KMS-11 (cell line): ENCODE data around the gene FRMPD4.

Experiments
- H2AFZ ChIP-seq: fragments of 200-600 bp; sonication (generic); 2 replicates; pipeline ENCODE4 v1.6.1; 2016; ENCODE audit warnings: antibody characterized with exemption, mixed run types, low read depth
- H3K27ac ChIP-seq: fragments of 200-600 bp; sonication (generic); 2 replicates; pipeline ENCODE4 v1.6.1; 2016; ENCODE audit warnings: mild to moderate bottlenecking, mixed run types
- H3K27me3 ChIP-seq: fragments of 200-600 bp; sonication (generic); 2 replicates; pipeline ENCODE4 v1.6.1; 2017; ENCODE audit warnings: mild to moderate bottlenecking, low read depth, mixed run types, moderate library complexity; ENCODE audit not compliant: insufficient read depth
- H3K36me3 ChIP-seq: fragments of 200-600 bp; sonication (generic); 2 replicates; pipeline ENCODE4 v1.6.1; 2017; ENCODE audit warnings: mild to moderate bottlenecking, mixed run types; ENCODE audit not compliant: insufficient read depth
- H3K4me1 ChIP-seq: fragments of 200-600 bp; sonication (generic); 2 replicates; pipeline ENCODE4 v1.6.1; 2016; ENCODE audit warnings: mild to moderate bottlenecking, low read depth, mixed run types; ENCODE audit not compliant: poor library complexity, severe bottlenecking
- H3K4me2 ChIP-seq: fragments of 200-600 bp; sonication (generic); 2 replicates; pipeline ENCODE4 v1.7.0; 2016; ENCODE audit warnings: mild to moderate bottlenecking, mixed run types
- H3K4me3 ChIP-seq: fragments of 200-600 bp; sonication (generic); IDR thresholded peaks from 2 replicates; pipeline ENCODE4 v1.6.1; 2017; ENCODE audit warnings: low read depth, low read length, mixed read lengths; ENCODE audit not compliant: insufficient read depth
- H3K79me2 ChIP-seq: fragments of 200-600 bp; sonication (generic); 2 replicates; pipeline ENCODE4 v1.6.1; 2016; ENCODE audit warnings: low read depth, mixed run types; ENCODE audit not compliant: insufficient read depth
- H3K9ac ChIP-seq: fragments of 200-600 bp; sonication (generic); 2 replicates; pipeline ENCODE4 v1.6.1; 2016; ENCODE audit warnings: mild to moderate bottlenecking, mixed run types
- H4K20me1 ChIP-seq: fragments of 200-600 bp; sonication (generic); 2 replicates; pipeline ENCODE4 v1.6.1; 2016; ENCODE audit warnings: mild to moderate bottlenecking, mixed run types; ENCODE audit not compliant: insufficient read depth
- TF ChIP-seq, protein P1 (sequence below): fragments of 200-600 bp; sonication (generic); conservative IDR thresholded peaks from 2 replicates; pipeline ENCODE4 v1.6.1; 2017; ENCODE audit warnings: low read depth, mild to moderate bottlenecking, antibody characterized with exemption, low read length, moderate library complexity, mixed read lengths

The FRMPD4 gene

DNA sequence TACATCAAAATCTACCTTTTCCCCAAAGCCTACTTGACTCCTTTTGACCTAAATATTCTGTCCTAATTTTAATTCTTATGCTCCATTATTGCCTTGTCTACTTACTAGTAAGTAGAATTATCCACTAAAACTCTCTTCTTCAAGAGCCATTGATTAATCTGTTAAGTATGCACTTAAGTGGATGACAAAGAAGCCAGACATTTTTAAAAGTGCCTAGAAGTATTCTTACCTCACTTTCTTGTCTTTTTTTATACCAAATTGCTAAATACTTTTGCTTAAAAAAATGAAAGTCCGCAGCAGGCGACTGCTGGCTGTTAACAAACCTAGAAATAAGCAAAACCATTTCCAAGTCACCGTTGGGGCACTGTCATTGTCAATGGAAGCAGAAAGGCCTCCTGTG lies 20.1 kb upstream of the FRMPD4 start:
- Histone ChIP-seq H3K4me3 (no peak overlapping the region), H3K9ac (no peak overlapping the region), H3K79me2 (no peaks in the 10 kb centered on the region), H3K27me3 (no peaks in the 10 kb centered on the region), H3K4me2 (no peak overlapping the region), H3K4me1 (no peaks in the 10 kb centered on the region), H3K36me3 (no peaks in the 10 kb centered on the region), H2AFZ (no peak overlapping the region), H4K20me1 (no peaks in the 10 kb centered on the region), H3K27ac (no peak overlapping the region)
- TF ChIP-seq, protein P1, sequence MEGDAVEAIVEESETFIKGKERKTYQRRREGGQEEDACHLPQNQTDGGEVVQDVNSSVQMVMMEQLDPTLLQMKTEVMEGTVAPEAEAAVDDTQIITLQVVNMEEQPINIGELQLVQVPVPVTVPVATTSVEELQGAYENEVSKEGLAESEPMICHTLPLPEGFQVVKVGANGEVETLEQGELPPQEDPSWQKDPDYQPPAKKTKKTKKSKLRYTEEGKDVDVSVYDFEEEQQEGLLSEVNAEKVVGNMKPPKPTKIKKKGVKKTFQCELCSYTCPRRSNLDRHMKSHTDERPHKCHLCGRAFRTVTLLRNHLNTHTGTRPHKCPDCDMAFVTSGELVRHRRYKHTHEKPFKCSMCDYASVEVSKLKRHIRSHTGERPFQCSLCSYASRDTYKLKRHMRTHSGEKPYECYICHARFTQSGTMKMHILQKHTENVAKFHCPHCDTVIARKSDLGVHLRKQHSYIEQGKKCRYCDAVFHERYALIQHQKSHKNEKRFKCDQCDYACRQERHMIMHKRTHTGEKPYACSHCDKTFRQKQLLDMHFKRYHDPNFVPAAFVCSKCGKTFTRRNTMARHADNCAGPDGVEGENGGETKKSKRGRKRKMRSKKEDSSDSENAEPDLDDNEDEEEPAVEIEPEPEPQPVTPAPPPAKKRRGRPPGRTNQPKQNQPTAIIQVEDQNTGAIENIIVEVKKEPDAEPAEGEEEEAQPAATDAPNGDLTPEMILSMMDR = no peak

DNA sequence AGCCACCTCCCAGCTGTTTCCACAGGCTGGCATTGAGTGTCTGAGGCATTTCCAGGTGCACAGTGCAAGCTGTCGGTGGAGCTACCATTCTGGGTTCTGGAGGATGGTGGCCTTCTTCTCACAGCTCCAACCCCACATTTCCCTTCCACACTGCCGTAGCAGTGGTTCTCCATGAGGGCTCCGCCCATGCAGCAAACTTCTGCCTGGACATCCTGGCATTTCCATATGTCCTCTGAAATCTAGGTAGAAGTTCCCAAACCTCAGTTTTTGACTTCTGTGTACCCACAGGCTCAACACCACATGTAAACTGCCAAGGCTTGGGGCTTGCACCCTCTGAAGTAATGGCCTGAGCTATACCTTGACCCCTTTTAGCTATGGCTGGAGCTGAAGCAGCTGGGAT lies 10.3 kb upstream of the FRMPD4 start:
- H3K9ac ChIP-seq = no peak overlapping the region
- TF ChIP-seq, protein P1 = no peak
- H3K4me2 ChIP-seq = no peak overlapping the region
- H2AFZ ChIP-seq = no peak overlapping the region
- no peaks in the 10 kb centered on the region for H3K27me3 ChIP-seq
- H3K4me3 ChIP-seq = no peak overlapping the region
- H3K79me2 ChIP-seq = no peaks in the 10 kb centered on the region
- H3K27ac ChIP-seq = no peak overlapping the region
- H3K4me1 ChIP-seq = no peaks in the 10 kb centered on the region
- no peaks in the 10 kb centered on the region for H3K36me3 ChIP-seq
- H4K20me1 ChIP-seq = no peaks in the 10 kb centered on the region

DNA sequence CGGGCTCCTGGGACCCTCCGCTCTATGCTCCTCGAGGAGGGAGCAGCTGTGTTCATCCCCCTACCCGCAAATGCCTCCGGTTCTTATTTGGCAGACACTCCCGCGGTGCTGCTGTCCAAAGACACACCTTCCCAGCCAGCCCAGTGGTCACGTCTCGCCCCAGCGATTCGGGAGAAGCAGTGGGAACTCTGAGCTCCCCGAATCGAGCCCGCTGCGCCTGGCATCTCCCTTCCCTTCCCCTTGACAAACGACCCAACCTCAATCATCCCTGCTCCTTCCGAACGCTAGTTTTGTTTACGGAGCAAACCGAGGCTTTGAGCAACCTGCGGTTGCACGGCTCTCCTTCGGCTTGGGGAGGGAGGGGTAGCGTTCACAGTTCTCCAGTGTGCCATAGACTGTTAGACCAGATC lies 317 bp upstream of the FRMPD4 start:
- Histone ChIP-seq H3K4me3 (no peak overlapping the region), H2AFZ (no peak overlapping the region), H3K4me2 (no peak overlapping the region), H3K36me3 (no peaks in the 10 kb centered on the region), H3K9ac (no peak overlapping the region), H3K27me3 (no peaks in the 10 kb centered on the region), H3K79me2 (no peaks in the 10 kb centered on the region), H3K27ac (no peak overlapping the region), H4K20me1 (no peaks in the 10 kb centered on the region), H3K4me1 (peaks cover 7% of the 10 kb centered on the region)
- TF ChIP-seq, protein P1 = no peak

DNA sequence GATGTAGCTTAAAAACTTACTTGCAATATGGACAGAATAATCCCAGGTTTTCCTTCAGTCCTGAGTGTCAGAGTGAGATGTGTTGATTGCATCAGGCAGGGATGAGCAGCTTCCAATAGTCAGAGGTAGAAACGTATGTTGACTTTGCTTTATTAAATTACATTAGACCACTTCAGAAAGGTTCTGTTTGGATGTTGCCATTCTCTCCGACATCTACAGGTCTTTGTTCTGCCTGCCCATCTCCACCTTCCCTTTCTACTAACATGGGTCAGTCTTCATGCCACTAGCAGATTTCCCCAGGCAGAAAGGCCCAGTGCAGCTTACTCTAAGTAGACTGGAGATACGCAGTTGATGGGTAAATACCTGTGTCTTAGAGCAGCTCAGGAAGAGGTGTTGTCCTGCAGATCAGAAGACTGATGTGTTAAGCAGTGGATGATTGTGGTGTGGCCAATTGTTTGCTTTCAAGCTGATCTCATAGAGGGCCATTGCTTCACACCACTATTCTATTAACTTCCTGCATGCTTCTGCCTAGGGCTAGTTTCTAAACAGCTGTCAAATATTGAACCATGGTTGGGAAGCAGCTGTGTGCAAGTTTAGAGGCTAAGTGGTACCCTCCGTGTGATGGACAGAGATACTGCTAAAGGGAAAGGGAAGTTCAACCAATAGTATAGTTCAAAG lies 1.8 kb downstream of the FRMPD4 start:
- Histone ChIP-seq H3K27ac (no peak overlapping the region), H3K4me3 (no peak overlapping the region)

More for the DNA sequence above, 1.8 kb downstream of the FRMPD4 start:
- Histone ChIP-seq H3K27me3 (no peaks in the 10 kb centered on the region), H3K4me2 (no peak overlapping the region), H3K4me1 (peaks cover 15% of the 10 kb centered on the region), H3K36me3 (no peaks in the 10 kb centered on the region), H3K9ac (no peak overlapping the region), H3K79me2 (no peaks in the 10 kb centered on the region), H4K20me1 (no peaks in the 10 kb centered on the region), H2AFZ (no peak overlapping the region)
- TF ChIP-seq, protein P1 = no peak
